Measurements from ENCODE around the gene THAP12.

Gene THAP12

GRCh38 chr11:76313913-76314740 is 66.8 kb downstream of the THAP12 start:
- H3K4me3 ChIP-seq (ENCODE audit: low read depth, low read length) = no peak overlapping the region

DNA sequence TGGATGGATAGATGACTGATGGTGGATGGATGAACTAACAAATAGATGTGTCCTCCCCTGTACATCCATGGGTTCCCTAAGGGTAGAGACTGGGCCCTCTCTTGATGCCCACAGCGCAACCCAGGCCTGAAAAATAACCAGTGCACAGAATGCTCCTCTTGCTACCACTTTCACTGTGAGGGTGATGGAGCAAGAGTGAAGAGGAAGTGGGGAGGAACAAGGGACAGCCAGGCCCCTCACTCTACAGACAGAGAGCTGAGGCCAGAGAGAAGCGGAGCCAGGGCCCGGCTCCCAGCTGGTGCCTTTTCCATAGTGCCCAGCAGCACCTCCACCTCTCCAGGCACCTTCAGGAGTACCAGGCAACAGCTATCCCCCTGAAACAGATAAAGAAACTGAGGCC is 67.7 kb downstream of the THAP12 start:
- no peak overlapping the region for H3K4me3 ChIP-seq (ENCODE audit: low read depth, low read length)
- TF ChIP-seq, protein P1, sequence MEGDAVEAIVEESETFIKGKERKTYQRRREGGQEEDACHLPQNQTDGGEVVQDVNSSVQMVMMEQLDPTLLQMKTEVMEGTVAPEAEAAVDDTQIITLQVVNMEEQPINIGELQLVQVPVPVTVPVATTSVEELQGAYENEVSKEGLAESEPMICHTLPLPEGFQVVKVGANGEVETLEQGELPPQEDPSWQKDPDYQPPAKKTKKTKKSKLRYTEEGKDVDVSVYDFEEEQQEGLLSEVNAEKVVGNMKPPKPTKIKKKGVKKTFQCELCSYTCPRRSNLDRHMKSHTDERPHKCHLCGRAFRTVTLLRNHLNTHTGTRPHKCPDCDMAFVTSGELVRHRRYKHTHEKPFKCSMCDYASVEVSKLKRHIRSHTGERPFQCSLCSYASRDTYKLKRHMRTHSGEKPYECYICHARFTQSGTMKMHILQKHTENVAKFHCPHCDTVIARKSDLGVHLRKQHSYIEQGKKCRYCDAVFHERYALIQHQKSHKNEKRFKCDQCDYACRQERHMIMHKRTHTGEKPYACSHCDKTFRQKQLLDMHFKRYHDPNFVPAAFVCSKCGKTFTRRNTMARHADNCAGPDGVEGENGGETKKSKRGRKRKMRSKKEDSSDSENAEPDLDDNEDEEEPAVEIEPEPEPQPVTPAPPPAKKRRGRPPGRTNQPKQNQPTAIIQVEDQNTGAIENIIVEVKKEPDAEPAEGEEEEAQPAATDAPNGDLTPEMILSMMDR (IDR thresholded peaks at IDR 0.05; ENCODE audit: low read depth, low read length) = no peak

More at GRCh38 chr11:76313913-76314740, 66.8 kb downstream of the THAP12 start:
- TF ChIP-seq, protein P1 (IDR thresholded peaks at IDR 0.05; ENCODE audit: low read depth, low read length) = no peak

GRCh38 chr11:76310832-76311595 is 69.9 kb downstream of the THAP12 start:
- no peak overlapping the region for H3K4me3 ChIP-seq (ENCODE audit: low read depth, low read length)
- TF ChIP-seq, protein P1 (IDR thresholded peaks at IDR 0.05; ENCODE audit: low read depth, low read length) = no peak

DNA sequence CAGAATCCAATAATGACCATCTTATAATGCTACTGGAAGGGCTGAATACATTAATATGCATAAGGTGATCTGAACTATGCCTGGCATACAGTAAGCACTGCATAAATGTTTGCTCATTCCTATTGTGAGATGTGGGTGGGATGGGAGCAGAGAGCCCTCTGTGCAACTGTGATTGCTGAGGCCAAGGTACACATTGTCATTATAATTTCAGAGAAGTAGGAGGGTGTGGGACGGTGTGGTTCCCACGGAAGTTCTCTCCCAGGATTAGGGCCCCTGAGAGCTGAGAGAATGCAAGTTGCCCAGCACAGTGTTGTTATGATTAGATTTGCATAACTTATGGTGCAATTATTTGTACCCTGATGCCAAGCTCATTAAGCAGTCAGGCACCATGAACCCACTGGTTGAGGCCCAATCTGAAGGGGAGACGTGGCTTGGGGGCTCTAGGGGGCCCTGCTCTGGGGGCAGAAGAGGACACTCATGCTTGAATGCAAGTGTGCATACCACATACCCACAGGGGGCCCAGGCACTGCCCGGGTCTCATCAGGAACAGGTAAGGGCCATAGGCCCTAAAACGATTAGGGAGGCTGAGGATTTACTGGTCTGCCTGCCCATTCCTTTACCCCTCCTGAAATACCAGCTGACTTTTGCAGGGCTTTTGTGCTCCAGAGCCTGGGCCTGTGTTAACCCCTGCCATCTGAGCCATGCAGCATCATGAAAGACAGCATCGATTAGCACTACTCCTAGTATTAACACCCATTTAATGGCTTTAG is 72.8 kb downstream of the THAP12 start:
- TF ChIP-seq, protein P1 (IDR thresholded peaks at IDR 0.05; ENCODE audit: low read depth, low read length) = no peak
- no peak overlapping the region for H3K4me3 ChIP-seq (ENCODE audit: low read depth, low read length)

GRCh38 chr11:76307396-76307795 is 73.5 kb downstream of the THAP12 start:
- H3K4me3 ChIP-seq (ENCODE audit: low read depth, low read length) = no peak overlapping the region
- TF ChIP-seq, protein P1 (IDR thresholded peaks at IDR 0.05; ENCODE audit: low read depth, low read length) = no peak

GRCh38 chr11:76303399-76303798 is 77.5 kb downstream of the THAP12 start:
- TF ChIP-seq, protein P1 (IDR thresholded peaks at IDR 0.05; ENCODE audit: low read depth, low read length) = no peak
- no peak overlapping the region for H3K4me3 ChIP-seq (ENCODE audit: low read depth, low read length)

Measured in WI38 (cell line).